HCT116 (cell line): Measurements from ENCODE around the gene RPN1. TPM values are rescaled to one million over a fixed set of nuclear protein-coding genes. Genes with fewer than 3 reads are reported as not detected.

Experiments
- ATAC-seq: fragments of 200-7000 bp; cut with Tn5 transposase; 2 replicates; pipeline ENCODE4 v1.9.1; 2020; ENCODE audit warnings: mild to moderate bottlenecking, moderate library complexity
- BruUV-seq: library from RNA; stranded (reverse); fragments of 400-500 nt; replicated peaks from 2 replicates; lab custom pipeline; 2021; lab: Mats Ljungman, UMichigan
- CTCF ChIA-PET: fragments of 300-600 bp; sonication (Branson Sonifier 250); formaldehyde crosslinking; loops from one replicate; lab custom pipeline; 2021; ENCODE audit warnings: antibody characterized with exemption; lab: Charles Lee
- POLR2A ChIA-PET: fragments of 300-600, 350-600 bp; sonication (Branson Sonifier 250); formaldehyde crosslinking; loops from one replicate; lab custom pipeline; 2021; ENCODE audit warnings: antibody characterized with exemption; lab: Charles Lee
- RAD21 ChIA-PET, 2 experiments: fragments of 300-600 bp; sonication (Branson Sonifier 250); formaldehyde crosslinking; loops; one replicate each; lab custom pipeline; 2023; ENCODE audit warnings: low total read pairs in 2 of 2; ENCODE audit not compliant: uncharacterized antibody in 2 of 2, unreplicated experiment in 2 of 2, low non-redundant PET in 1 of 2; lab: Charles Lee
- DNase-seq: peaks from one replicate; pipeline ENCODE4 v3.0.0-alpha.2; 2010; ENCODE audit warnings: low read depth, low spot score
- H2AFZ ChIP-seq: fragments of 200-600 bp; shearing (Covaris generic), sonication (generic); 2 replicates; pipeline ENCODE4 v1.6.1; 2017; ENCODE audit warnings: low read depth, mixed run types, mixed read lengths, antibody characterized with exemption, low read length; ENCODE audit not compliant: poor library complexity, severe bottlenecking
- H3K27ac ChIP-seq: 2 replicates; pipeline ENCODE4 v1.5.1; 2012; ENCODE audit warnings: low read depth, low read length
- H3K27me3 ChIP-seq: fragments of 200-600 bp; sonication (generic); 2 replicates; pipeline ENCODE4 v1.6.1; 2016; ENCODE audit warnings: mixed run types, low read length, mixed read lengths; ENCODE audit not compliant: insufficient read depth
- H3K36me3 ChIP-seq, 2 experiments: fragments of 200-500 bp in 1 of 2; fragments of 200-600 bp in 1 of 2; sonication (Bioruptor generic) in 1 of 2; sonication (generic) in 1 of 2; 2 replicates each; pipeline versions ENCODE4 v1.5.1 to v1.6.1; 2014 to 2016; ENCODE audit warnings: low read length in 2 of 2, inconsistent platforms in 1 of 2, mixed read lengths in 1 of 2, mixed run types in 1 of 2; ENCODE audit not compliant: insufficient read depth in 2 of 2, control insufficient read depth in 1 of 2
- H3K4me1 ChIP-seq, 2 experiments: fragments of 200-600 bp in 1 of 2; sonication (generic) in 1 of 2; 2 replicates each; pipeline versions ENCODE4 v1.5.1 to v1.6.1; 2012 to 2017; ENCODE audit warnings: low read length in 2 of 2, inconsistent platforms in 1 of 2, mild to moderate bottlenecking in 1 of 2, mixed read lengths in 1 of 2, mixed run types in 1 of 2, moderate library complexity in 1 of 2; ENCODE audit not compliant: insufficient read depth in 2 of 2, control insufficient read depth in 1 of 2
- H3K4me2 ChIP-seq: fragments of 200-600 bp; sonication (generic); 2 replicates; pipeline ENCODE4 v1.6.1; 2017; ENCODE audit warnings: mixed run types, low read length, mixed read lengths
- H3K4me3 ChIP-seq, 2 experiments: fragments of 200-600 bp in 1 of 2; sonication (generic) in 1 of 2; replicated peaks in 1 of 2; 2 replicates each; pipeline ENCODE4 v1.5.1; 2011 to 2016; ENCODE audit warnings: low read length in 2 of 2, control low read depth in 1 of 2, low read depth in 1 of 2, mild to moderate bottlenecking in 1 of 2, mixed read lengths in 1 of 2, mixed run types in 1 of 2
- H3K79me2 ChIP-seq: fragments of 200-600 bp; sonication (generic); 2 replicates; pipeline ENCODE4 v1.6.1; 2017; ENCODE audit warnings: mild to moderate bottlenecking, mixed run types, low read length, moderate library complexity, mixed read lengths; ENCODE audit not compliant: insufficient read depth
- H3K9ac ChIP-seq: fragments of 200-600 bp; sonication (generic); 2 replicates; pipeline ENCODE4 v1.6.1; 2016; ENCODE audit warnings: low read length, mixed read lengths
- H3K9me2 ChIP-seq: fragments of 200-600 bp; sonication (generic), shearing (Covaris generic); 2 replicates; pipeline ENCODE4 v1.6.1; 2017; ENCODE audit warnings: mixed run types, mild to moderate bottlenecking, moderate library complexity; ENCODE audit not compliant: insufficient read depth
- H3K9me3 ChIP-seq, 2 experiments: fragments of 200-500 bp in 1 of 2; fragments of 200-600 bp in 1 of 2; sonication (Bioruptor generic) in 1 of 2; sonication (generic) in 1 of 2; 2 replicates each; pipeline ENCODE4 v1.6.1; 2014 to 2017; ENCODE audit warnings: low read length in 2 of 2, mixed read lengths in 2 of 2, inconsistent platforms in 1 of 2, low read depth in 1 of 2, mild to moderate bottlenecking in 1 of 2, mixed run types in 1 of 2, moderate library complexity in 1 of 2; ENCODE audit not compliant: control insufficient read depth in 1 of 2, insufficient read depth in 1 of 2
- H4K20me1 ChIP-seq: fragments of 200-600 bp; sonication (generic), shearing (Covaris generic); 2 replicates; pipeline ENCODE4 v1.6.1; 2017; ENCODE audit warnings: mixed run types, mild to moderate bottlenecking, moderate library complexity; ENCODE audit not compliant: insufficient read depth
- CEBPB ChIP-seq: IDR thresholded peaks from 2 replicates; pipeline ENCODE4 v1.6.1; 2012; ENCODE audit warnings: low read depth
- EGR1 ChIP-seq: IDR thresholded peaks from 2 replicates; pipeline ENCODE4 v1.6.1; 2012; ENCODE audit warnings: low read depth
- ELF1 ChIP-seq: IDR thresholded peaks from 2 replicates; pipeline ENCODE4 v1.6.1; 2012; ENCODE audit warnings: low read depth, borderline replicate concordance
- EZH2phosphoT487 ChIP-seq: fragments of 200-600 bp; IDR thresholded peaks from 2 replicates; pipeline ENCODE4 v1.6.1; 2018; ENCODE audit warnings: antibody characterized with exemption, borderline replicate concordance
- FOSL1 ChIP-seq: IDR thresholded peaks from 2 replicates; pipeline ENCODE4 v1.6.1; 2012; ENCODE audit warnings: low read depth
- JUND ChIP-seq: IDR thresholded peaks from 2 replicates; pipeline ENCODE4 v1.6.1; 2012
- RAD21 ChIP-seq: IDR thresholded peaks from 2 replicates; pipeline ENCODE4 v1.6.1; 2012; ENCODE audit warnings: low read depth, mild to moderate bottlenecking
- SIN3A ChIP-seq: IDR thresholded peaks from 2 replicates; pipeline ENCODE4 v1.6.1; 2012; ENCODE audit warnings: low read depth
- TCF7L2 ChIP-seq: IDR thresholded peaks from 2 replicates; pipeline ENCODE4 v1.7.0; 2011; ENCODE audit warnings: borderline replicate concordance, inconsistent platforms; ENCODE audit not compliant: insufficient read depth, insufficient read length; ENCODE audit errors: extremely low read depth
- YY1 ChIP-seq: IDR thresholded peaks from 2 replicates; pipeline ENCODE4 v1.6.1; 2011; ENCODE audit warnings: low read length, low read depth, moderate library complexity, mild to moderate bottlenecking; ENCODE audit not compliant: insufficient replicate concordance; ENCODE audit errors: extremely low read depth
- ZBTB33 ChIP-seq: IDR thresholded peaks from 2 replicates; pipeline ENCODE4 v1.6.1; 2011; ENCODE audit warnings: mild to moderate bottlenecking, low read length, moderate library complexity; ENCODE audit not compliant: insufficient replicate concordance; ENCODE audit errors: extremely low read depth
- ZNF274 ChIP-seq: fragments of 200-500 bp; sonication (Bioruptor generic); IDR thresholded peaks from 2 replicates; pipeline ENCODE4 v1.6.1; 2014; ENCODE audit warnings: mild to moderate bottlenecking, low read depth, low read length, inconsistent platforms
- intact Hi-C: fragments of 100-400 bp; cut with micrococcal nuclease; formaldehyde crosslinking; loops from 2 replicates; pipeline ENCODE4 v1.10.0; 2022
- total RNA-seq: library from RNA; stranded (reverse); gene quantifications from one replicate; pipeline ENCODE4 v1.2.1, GENCODE V29; 2021; ENCODE audit not compliant: unreplicated experiment
- TF ChIP-seq, protein P1 (sequence below): IDR thresholded peaks from 2 replicates; pipeline ENCODE4 v1.6.1; 2012; ENCODE audit warnings: low read depth
- TF ChIP-seq, protein P2 (sequence below): IDR thresholded peaks from 2 replicates; pipeline ENCODE4 v1.6.1; 2012

The RPN1 gene
- total RNA-seq, 1 experiment from 2014 or later, result 218 TPM

GRCh38 chr3:128624526-128625138 is 26.0 kb downstream of the RPN1 start:
- DNase-seq, result no peak

GRCh38 chr3:128623762-128624176 is 26.8 kb downstream of the RPN1 start:
- no peaks in the 10 kb centered on the region for H3K9me2 ChIP-seq
- ChIA-PET POLR2A (no interaction called here), RAD21 (no interaction called here), CTCF (no interaction called here)
- no TSS peak for BruUV-seq
- H3K4me3 ChIP-seq, result no peak overlapping the region
- intact Hi-C loops, result no loop called here
- no peak overlapping the region for H3K9ac ChIP-seq
- H3K27ac ChIP-seq, result no peak overlapping the region
- peaks cover 0 to 19% of the 10 kb centered on the region in 2 experiments; a peak in 2 of 4 replicates for H3K4me1 ChIP-seq
- TF ChIP-seq RAD21 (no peak), EZH2phosphoT487 (no peak), JUND (no peak), ZBTB33 (no peak), EGR1 (no peak), TCF7L2 (no peak), FOSL1 (no peak), ZNF274 (no peak), YY1 (no peak), ELF1 (no peak), SIN3A (no peak)
- TF ChIP-seq, protein P1, sequence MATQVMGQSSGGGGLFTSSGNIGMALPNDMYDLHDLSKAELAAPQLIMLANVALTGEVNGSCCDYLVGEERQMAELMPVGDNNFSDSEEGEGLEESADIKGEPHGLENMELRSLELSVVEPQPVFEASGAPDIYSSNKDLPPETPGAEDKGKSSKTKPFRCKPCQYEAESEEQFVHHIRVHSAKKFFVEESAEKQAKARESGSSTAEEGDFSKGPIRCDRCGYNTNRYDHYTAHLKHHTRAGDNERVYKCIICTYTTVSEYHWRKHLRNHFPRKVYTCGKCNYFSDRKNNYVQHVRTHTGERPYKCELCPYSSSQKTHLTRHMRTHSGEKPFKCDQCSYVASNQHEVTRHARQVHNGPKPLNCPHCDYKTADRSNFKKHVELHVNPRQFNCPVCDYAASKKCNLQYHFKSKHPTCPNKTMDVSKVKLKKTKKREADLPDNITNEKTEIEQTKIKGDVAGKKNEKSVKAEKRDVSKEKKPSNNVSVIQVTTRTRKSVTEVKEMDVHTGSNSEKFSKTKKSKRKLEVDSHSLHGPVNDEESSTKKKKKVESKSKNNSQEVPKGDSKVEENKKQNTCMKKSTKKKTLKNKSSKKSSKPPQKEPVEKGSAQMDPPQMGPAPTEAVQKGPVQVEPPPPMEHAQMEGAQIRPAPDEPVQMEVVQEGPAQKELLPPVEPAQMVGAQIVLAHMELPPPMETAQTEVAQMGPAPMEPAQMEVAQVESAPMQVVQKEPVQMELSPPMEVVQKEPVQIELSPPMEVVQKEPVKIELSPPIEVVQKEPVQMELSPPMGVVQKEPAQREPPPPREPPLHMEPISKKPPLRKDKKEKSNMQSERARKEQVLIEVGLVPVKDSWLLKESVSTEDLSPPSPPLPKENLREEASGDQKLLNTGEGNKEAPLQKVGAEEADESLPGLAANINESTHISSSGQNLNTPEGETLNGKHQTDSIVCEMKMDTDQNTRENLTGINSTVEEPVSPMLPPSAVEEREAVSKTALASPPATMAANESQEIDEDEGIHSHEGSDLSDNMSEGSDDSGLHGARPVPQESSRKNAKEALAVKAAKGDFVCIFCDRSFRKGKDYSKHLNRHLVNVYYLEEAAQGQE, result no peak
- TF ChIP-seq, protein P2, sequence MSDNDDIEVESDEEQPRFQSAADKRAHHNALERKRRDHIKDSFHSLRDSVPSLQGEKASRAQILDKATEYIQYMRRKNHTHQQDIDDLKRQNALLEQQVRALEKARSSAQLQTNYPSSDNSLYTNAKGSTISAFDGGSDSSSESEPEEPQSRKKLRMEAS, result no peak
- H3K36me3 ChIP-seq, result peaks cover 54 to 72% of the 10 kb centered on the region in 2 experiments
- H3K79me2 ChIP-seq, result peaks cover 97% of the 10 kb centered on the region
- no peaks in the 10 kb centered on the region; the same call in 1 of the 2 replicates for H4K20me1 ChIP-seq
- no peak for DNase-seq
- no peak for ATAC-seq
- H2AFZ ChIP-seq, result no peak overlapping the region
- H3K4me2 ChIP-seq, result no peak overlapping the region
- no peaks in the 10 kb centered on the region for H3K9me3 ChIP-seq
- no peaks in the 10 kb centered on the region for H3K27me3 ChIP-seq

More at GRCh38 chr3:128624526-128625138, 26.0 kb downstream of the RPN1 start:
- no peak overlapping the region for H3K9ac ChIP-seq
- H3K27ac ChIP-seq, result no peak overlapping the region
- ChIA-PET POLR2A (no interaction called here), RAD21 (no interaction called here), CTCF (no interaction called here)
- H3K4me2 ChIP-seq, result no peak overlapping the region
- H3K27me3 ChIP-seq, result no peaks in the 10 kb centered on the region
- H2AFZ ChIP-seq, result no peak overlapping the region
- intact Hi-C loops, result no loop called here
- no peaks in the 10 kb centered on the region for H3K9me3 ChIP-seq
- H3K79me2 ChIP-seq, result peaks cover 97% of the 10 kb centered on the region
- H3K36me3 ChIP-seq, result peaks cover 57 to 70% of the 10 kb centered on the region in 2 experiments
- H3K9me2 ChIP-seq, result no peaks in the 10 kb centered on the region
- no peak for ATAC-seq
- H4K20me1 ChIP-seq, result no peaks in the 10 kb centered on the region; the same call in 1 of the 2 replicates
- no TSS peak for BruUV-seq
- H3K4me3 ChIP-seq, result no peak overlapping the region
- TF ChIP-seq CEBPB (no peak), RAD21 (no peak), EZH2phosphoT487 (no peak)
- TF ChIP-seq, all 23 proteins: peak for 0
- H3K4me1 ChIP-seq, result peaks cover 0 to 11% of the 10 kb centered on the region in 2 experiments; a peak in 2 of 4 replicates
